Natural killer cell (primary cell): ENCODE data around the gene STARD4. TPM values are rescaled to one million over a fixed set of nuclear protein-coding genes. Genes with fewer than 3 reads are reported as not detected.

Experiments used
- ATAC-seq, 3 donors: fragments of 150-1000 bp in 2 of 3; fragments of 200-7000 bp in 1 of 3; cut with Tn5 transposase; 1 replicate in 1 of 3; 2 replicates in 2 of 3; pipeline ENCODE4 v1.10.0; 2021; ENCODE audit warnings: mild to moderate bottlenecking in 2 of 3, moderate library complexity in 2 of 3
- DNase-seq, 2 donors: peaks; one replicate each; pipeline versions ENCODE4 v3.0.0 to v3.0.0-alpha.2; 2013 to 2021; ENCODE audit warnings: mixed read lengths in 1 of 2
- H3K27ac ChIP-seq: one replicate; pipeline ENCODE4 v1.5.1; 2013; ENCODE audit warnings: mild to moderate bottlenecking, low read length
- H3K27me3 ChIP-seq: one replicate; pipeline ENCODE4 v1.6.1; 2013; ENCODE audit warnings: low read length; ENCODE audit not compliant: control insufficient read depth, insufficient read depth
- H3K36me3 ChIP-seq: one replicate; pipeline ENCODE4 v1.6.1; 2013; ENCODE audit warnings: low read length; ENCODE audit not compliant: control insufficient read depth, insufficient read depth
- H3K4me1 ChIP-seq: one replicate; pipeline ENCODE4 v1.6.1; 2013; ENCODE audit warnings: low read length; ENCODE audit not compliant: control insufficient read depth, insufficient read depth
- H3K4me3 ChIP-seq: one replicate; pipeline ENCODE4 v1.5.1; 2013; ENCODE audit warnings: low read length
- H3K9me3 ChIP-seq: one replicate; pipeline ENCODE4 v1.6.1; 2013; ENCODE audit warnings: low read length; ENCODE audit not compliant: control insufficient read depth, insufficient read depth
- H3K27ac Mint-ChIP-seq, 2 donors: one replicate each; pipeline ENCODE4 v1.8.0; 2022; ENCODE audit warnings: mild to moderate bottlenecking in 2 of 2, mixed read lengths in 2 of 2, moderate library complexity in 1 of 2
- H3K27me3 Mint-ChIP-seq, 2 donors: one replicate each; pipeline ENCODE4 v1.8.0; 2022; ENCODE audit warnings: low read depth in 2 of 2, mixed read lengths in 2 of 2
- H3K36me3 Mint-ChIP-seq: one replicate; pipeline ENCODE4 v1.8.0; 2022; ENCODE audit warnings: mixed read lengths
- H3K4me1 Mint-ChIP-seq, 2 donors: one replicate each; pipeline ENCODE4 v1.8.0; 2022; ENCODE audit warnings: mixed read lengths in 2 of 2
- H3K4me3 Mint-ChIP-seq: one replicate; pipeline ENCODE4 v1.8.0; 2022; ENCODE audit warnings: mild to moderate bottlenecking, moderate library complexity, mixed read lengths
- H3K9me3 Mint-ChIP-seq, 2 donors: one replicate each; pipeline ENCODE4 v1.8.0; 2022; ENCODE audit warnings: mixed read lengths in 2 of 2
- CTCF ChIP-seq: fragments of 200-600 bp; IDR thresholded peaks from one replicate; pipeline ENCODE4 v1.8.0; 2022; ENCODE audit warnings: antibody characterized with exemption
- WGBS: methylation state at CpG from one replicate; pipeline ENCODE4 v1.1.7; 2013; ENCODE audit warnings: missing lambda C conversion rate; ENCODE audit not compliant: insufficient coverage; 5-methylcytosine and 5-hydroxymethylcytosine counted together
- intact Hi-C: fragments of 100-400 bp; cut with micrococcal nuclease; formaldehyde crosslinking; loops from one replicate; pipeline ENCODE4 v1.14.2; 2022
- total RNA-seq, 4 donors: library from RNA; stranded (reverse); fragments of 120-200 nt in 1 of 4; gene quantifications; one replicate each; pipeline versions ENCODE4 v1.2.3 to v1.2.4, GENCODE V29; 2013 to 2022

STARD4 gene
- total RNA-seq, 3 donors from 2014 or later (not counting 1 experiment from before 2014, with no cell fraction given): 53.3 to 90.2 (median 53.6) TPM

- no peak for ATAC-seq
- TF ChIP-seq CTCF: no peak
- no peaks in the 10 kb centered on the region for H3K9me3 ChIP-seq
- H3K27me3 ChIP-seq: no peaks in the 10 kb centered on the region
- Mint-ChIP-seq H3K9me3 (no peaks in the 10 kb centered on the region), H3K36me3 (no peaks in the 10 kb centered on the region), H3K4me3 (peak overlapping the region; percentile 72), H3K27ac (peak overlapping the region; percentile 25 to 97), H3K27me3 (no peaks in the 10 kb centered on the region), H3K4me1 (peaks cover 46 to 50% of the 10 kb centered on the region in 2 donors)
- DNase-seq: no peak
- WGBS: 100% methylated on average over 1 of the region's 3 CpGs
- H3K4me1 ChIP-seq: peaks cover 10% of the 10 kb centered on the region
- intact Hi-C loops: no loop called here
- no peak overlapping the region for H3K4me3 ChIP-seq
- no peak overlapping the region for H3K27ac ChIP-seq
- H3K36me3 ChIP-seq: no peaks in the 10 kb centered on the region
Observed at GRCh38 chr5:111514087-111514486, 1.8 kb upstream of the STARD4 start.

GRCh38 chr5:111513131-111513520 is 791 bp upstream of the STARD4 start:
- Mint-ChIP-seq H3K36me3 (no peaks in the 10 kb centered on the region), H3K27ac (peak overlapping the region; percentile 90 to 97), H3K4me1 (peaks cover 50 to 57% of the 10 kb centered on the region in 2 donors), H3K9me3 (no peaks in the 10 kb centered on the region), H3K4me3 (peak overlapping the region; percentile 98), H3K27me3 (no peaks in the 10 kb centered on the region)
- no peak for DNase-seq
- Histone ChIP-seq H3K9me3 (no peaks in the 10 kb centered on the region), H3K4me1 (peaks cover 10% of the 10 kb centered on the region), H3K36me3 (no peaks in the 10 kb centered on the region), H3K27me3 (no peaks in the 10 kb centered on the region), H3K27ac (peak overlapping the region; percentile 92), H3K4me3 (peak overlapping the region; percentile 98)
- TF ChIP-seq CTCF: no peak
- intact Hi-C loops: loop anchor here (2.0 kb wide), 1 partner anchor 244 kb away; the partner anchor contains the start of gene NREP
- ATAC-seq: no peak
- 24% methylated on average over 5 of the region's 6 CpGs for WGBS

- DNase-seq (peak in 1 of 2 donors; percentile 32), ATAC-seq (peak; percentile 2 to 10 (median 9))
- H3K27me3 ChIP-seq: no peaks in the 10 kb centered on the region
- peaks cover 62 to 70% of the 10 kb centered on the region in 2 donors for H3K4me1 Mint-ChIP-seq
- H3K4me1 ChIP-seq: peaks cover 10% of the 10 kb centered on the region
- WGBS: under 1% methylated on average over 32 of the region's 32 CpGs
- H3K4me3 Mint-ChIP-seq: peak overlapping the region; percentile 98
- peak overlapping the region; percentile 92 for H3K27ac ChIP-seq
- H3K4me3 ChIP-seq: peak overlapping the region; percentile 98
- no peaks in the 10 kb centered on the region for H3K36me3 Mint-ChIP-seq
- no peak for TF ChIP-seq CTCF
- intact Hi-C loops: loop anchor here (1.0 to 2.0 kb wide), 2 partner anchors 18 to 245 kb away; partner anchors contain the start of gene NREP
- H3K9me3 ChIP-seq: no peaks in the 10 kb centered on the region
- no peaks in the 10 kb centered on the region for H3K27me3 Mint-ChIP-seq
- H3K36me3 ChIP-seq: no peaks in the 10 kb centered on the region
- H3K9me3 Mint-ChIP-seq: no peaks in the 10 kb centered on the region
- peak overlapping the region; percentile 90 to 97 for H3K27ac Mint-ChIP-seq
Observed at GRCh38 chr5:111511831-111512374, 432 bp downstream of the STARD4 start.
